ENCODE data around the gene NRDC.

NRDC gene

GRCh38 chr1:51919684-51920083 lies 41.2 kb upstream of the NRDC start:
- DNase-seq (ENCODE audit: low read depth), result no peak
- TF ChIP-seq CTCF (IDR thresholded peaks at IDR 0.05; ENCODE audit: control insufficient read depth, extremely low read depth, insufficient read depth), result no peak
- H3K4me3 ChIP-seq (ENCODE audit: low read depth, low read length), result no peak overlapping the region

GRCh38 chr1:51916587-51917405 lies 38.3 kb upstream of the NRDC start:
- no peak for TF ChIP-seq CTCF (IDR thresholded peaks at IDR 0.05; ENCODE audit: control insufficient read depth, extremely low read depth, insufficient read depth)
- peak; percentile 70 for DNase-seq (ENCODE audit: low read depth)
- no peak overlapping the region for H3K4me3 ChIP-seq (ENCODE audit: low read depth, low read length)

GRCh38 chr1:51915951-51916350 lies 37.4 kb upstream of the NRDC start:
- no peak for TF ChIP-seq CTCF (IDR thresholded peaks at IDR 0.05; ENCODE audit: control insufficient read depth, extremely low read depth, insufficient read depth)
- H3K4me3 ChIP-seq (ENCODE audit: low read depth, low read length), result no peak overlapping the region
- no peak for DNase-seq (ENCODE audit: low read depth)

- no peak for DNase-seq (ENCODE audit: low read depth)
Observed at GRCh38 chr1:51912881-51913280, 34.4 kb upstream of the NRDC start.

GRCh38 chr1:51910221-51911000 lies 31.9 kb upstream of the NRDC start:
- H3K4me3 ChIP-seq (ENCODE audit: low read depth, low read length), result no peak overlapping the region
- TF ChIP-seq CTCF (IDR thresholded peaks at IDR 0.05; ENCODE audit: control insufficient read depth, extremely low read depth, insufficient read depth), result no peak
- no peak for DNase-seq (ENCODE audit: low read depth)

More at GRCh38 chr1:51912881-51913280, 34.4 kb upstream of the NRDC start:
- no peak for TF ChIP-seq CTCF (IDR thresholded peaks at IDR 0.05; ENCODE audit: control insufficient read depth, extremely low read depth, insufficient read depth)
- no peak overlapping the region for H3K4me3 ChIP-seq (ENCODE audit: low read depth, low read length)

- DNase-seq (ENCODE audit: low read depth), result no peak
- no peak for TF ChIP-seq CTCF (IDR thresholded peaks at IDR 0.05; ENCODE audit: control insufficient read depth, extremely low read depth, insufficient read depth)
- H3K4me3 ChIP-seq (ENCODE audit: low read depth, low read length), result no peak overlapping the region
Observed at GRCh38 chr1:51908499-51908898, 30.0 kb upstream of the NRDC start.

All from LNCaP clone FGC (cell line).